Trophoblast cell (in vitro differentiated cells and primary cell): Measurements from ENCODE around the gene ZSCAN31.

Source experiments
- DNase-seq, 2 donors: peaks; one replicate each; pipeline ENCODE4 v3.0.0-alpha.2; 2016
- H2AFZ ChIP-seq: 2 replicates; pipeline ENCODE4 v1.6.1; 2013; ENCODE audit warnings: low read length, moderate library complexity, mild to moderate bottlenecking; ENCODE audit not compliant: insufficient read depth, poor library complexity
- H2AK5ac ChIP-seq: 2 replicates; pipeline ENCODE4 v1.6.1; 2013; ENCODE audit warnings: mild to moderate bottlenecking, low read length
- H2BK120ac ChIP-seq: 2 replicates; pipeline ENCODE4 v1.6.1; 2013; ENCODE audit warnings: low read length, mild to moderate bottlenecking, moderate library complexity; ENCODE audit not compliant: insufficient read depth, poor library complexity
- H2BK12ac ChIP-seq: 2 replicates; pipeline ENCODE4 v1.6.1; 2013; ENCODE audit warnings: mild to moderate bottlenecking, low read length, moderate library complexity
- H2BK5ac ChIP-seq: 2 replicates; pipeline ENCODE4 v1.6.1; 2013; ENCODE audit warnings: low read length, low read depth, moderate library complexity, mild to moderate bottlenecking; ENCODE audit not compliant: poor library complexity
- H3K14ac ChIP-seq: 2 replicates; pipeline ENCODE4 v1.6.1; 2013; ENCODE audit warnings: mild to moderate bottlenecking, low read length
- H3K18ac ChIP-seq: 2 replicates; pipeline ENCODE4 v1.6.1; 2013; ENCODE audit warnings: mild to moderate bottlenecking, low read length
- H3K23ac ChIP-seq: 2 replicates; pipeline ENCODE4 v1.6.1; 2013; ENCODE audit warnings: low read length
- H3K27ac ChIP-seq: 2 replicates; pipeline ENCODE4 v1.5.1; 2013; ENCODE audit warnings: low read depth, mild to moderate bottlenecking, inconsistent platforms, low read length, moderate library complexity
- H3K27me3 ChIP-seq: 2 replicates; pipeline ENCODE4 v1.6.1; 2013; ENCODE audit warnings: inconsistent platforms, mild to moderate bottlenecking, low read length, moderate library complexity; ENCODE audit not compliant: insufficient read depth
- H3K36me3 ChIP-seq, 2 experiments: 1 replicate in 1 of 2; 2 replicates in 1 of 2; pipeline ENCODE4 v1.6.1; 2013; ENCODE audit warnings: low read length in 2 of 2, mild to moderate bottlenecking in 2 of 2, moderate library complexity in 1 of 2; ENCODE audit not compliant: insufficient read depth in 2 of 2, control insufficient read depth in 1 of 2
- H3K4ac ChIP-seq: 2 replicates; pipeline ENCODE4 v1.6.1; 2013; ENCODE audit warnings: low read depth, mild to moderate bottlenecking, low read length, moderate library complexity
- H3K4me1 ChIP-seq, 2 experiments: 1 replicate in 1 of 2; 2 replicates in 1 of 2; pipeline ENCODE4 v1.6.1; 2013; ENCODE audit warnings: low read length in 2 of 2, mild to moderate bottlenecking in 2 of 2, moderate library complexity in 1 of 2; ENCODE audit not compliant: insufficient read depth in 2 of 2, control insufficient read depth in 1 of 2
- H3K4me2 ChIP-seq: 2 replicates; pipeline ENCODE4 v1.6.1; 2013; ENCODE audit warnings: inconsistent platforms, mild to moderate bottlenecking, low read length, moderate library complexity
- H3K4me3 ChIP-seq: 2 replicates; pipeline ENCODE4 v1.5.1; 2013; ENCODE audit warnings: mild to moderate bottlenecking, low read depth, low read length, inconsistent platforms
- H3K79me1 ChIP-seq: one replicate; pipeline ENCODE4 v1.6.1; 2013; ENCODE audit warnings: low read length
- H3K79me2 ChIP-seq: 2 replicates; pipeline ENCODE4 v1.6.1; 2013; ENCODE audit warnings: low read length, mild to moderate bottlenecking; ENCODE audit not compliant: control insufficient read depth, insufficient read depth, poor library complexity
- H3K9ac ChIP-seq: 2 replicates; pipeline ENCODE4 v1.6.1; 2013; ENCODE audit warnings: mild to moderate bottlenecking, low read length
- H3K9me3 ChIP-seq: 2 replicates; pipeline ENCODE4 v1.6.1; 2013; ENCODE audit warnings: low read depth, mild to moderate bottlenecking, control low read depth, inconsistent platforms, low read length; ENCODE audit not compliant: insufficient read depth
- H4K12ac ChIP-seq: 2 replicates; pipeline ENCODE4 v1.6.1; 2013; ENCODE audit warnings: low read depth, mild to moderate bottlenecking, low read length, moderate library complexity
- H4K8ac ChIP-seq: 2 replicates; pipeline ENCODE4 v1.6.1; 2013; ENCODE audit warnings: low read depth, mild to moderate bottlenecking, low read length, moderate library complexity
- H4K91ac ChIP-seq: one replicate; pipeline ENCODE4 v1.6.1; 2013; ENCODE audit warnings: low read depth, mild to moderate bottlenecking, low read length, moderate library complexity
- WGBS: extraction: QIAGEN DNeasy Blood & Tissue Kit; methylation state at CpG from one replicate; pipeline ENCODE4 v1.1.7; 2013; ENCODE audit warnings: missing lambda C conversion rate; ENCODE audit not compliant: insufficient read length, insufficient coverage; ENCODE audit errors: extremely low coverage; 5-methylcytosine and 5-hydroxymethylcytosine counted together

ZSCAN31 gene

DNA sequence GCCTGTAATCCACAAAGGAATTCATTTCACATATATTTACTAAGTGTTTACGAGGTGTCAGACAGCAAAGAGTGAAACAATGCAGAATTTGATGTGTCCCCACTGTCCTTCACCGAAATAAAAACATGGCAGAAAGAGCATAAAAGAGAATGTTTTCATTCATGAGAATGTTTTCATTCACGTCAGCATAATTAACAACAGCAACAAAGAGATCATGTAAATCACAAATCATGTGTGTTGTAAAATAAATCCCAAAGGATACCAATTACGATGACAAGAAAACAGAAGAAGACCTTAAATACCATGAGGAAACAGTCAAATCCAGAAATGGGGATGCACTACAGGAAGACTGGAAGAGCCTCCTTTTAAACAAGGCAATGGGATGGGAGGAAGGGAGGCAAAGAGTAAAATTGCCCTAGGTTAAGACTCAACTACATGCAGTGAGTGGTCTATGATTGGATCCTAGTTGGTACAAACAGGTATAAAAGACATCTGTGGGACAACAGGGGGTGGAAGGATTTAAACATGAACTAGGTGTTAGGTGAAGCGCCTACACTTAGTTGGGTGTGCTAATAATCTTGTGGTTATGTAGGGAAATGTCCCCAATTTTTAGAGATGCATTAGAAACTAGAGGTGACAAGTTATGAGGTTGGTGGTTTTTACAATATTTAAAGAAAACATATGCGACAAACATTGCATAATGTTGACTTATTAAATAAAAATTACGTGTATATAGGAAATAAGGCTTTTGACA lies 1.5 kb downstream of the ZSCAN31 start:
- Histone ChIP-seq H3K9ac (no peak overlapping the region), H3K4me3 (no peak overlapping the region), H3K79me1 (peaks cover 12% of the 10 kb centered on the region), H3K79me2 (peaks cover 2% of the 10 kb centered on the region), H3K36me3 (no peaks in the 10 kb centered on the region), H3K18ac (no peak overlapping the region), H2AFZ (no peak overlapping the region), H3K4me1 (peaks cover 0 to 3% of the 10 kb centered on the region in 2 experiments), H4K12ac (peak overlapping the region; percentile 65), H3K9me3 (no peaks in the 10 kb centered on the region), H4K91ac (peak overlapping the region; percentile 71), H2BK12ac (no peak overlapping the region), H3K4ac (no peak overlapping the region), H3K27me3 (no peaks in the 10 kb centered on the region), H3K23ac (no peak overlapping the region), H3K4me2 (peak overlapping the region; percentile 95), H4K8ac (peak overlapping the region; percentile 66), H3K14ac (no peak overlapping the region), H2BK5ac (no peak overlapping the region), H2AK5ac (no peak overlapping the region), H2BK120ac (no peak overlapping the region), H3K27ac (peak overlapping the region; percentile 22)
- no peak for DNase-seq
- WGBS: no CpG with 5 or more reads among the region's 7 CpGs

GRCh38 chr6:28333599-28334018 lies 2.3 kb downstream of the ZSCAN31 start:
- no peak overlapping the region for H3K27ac ChIP-seq
- H3K36me3 ChIP-seq: peaks cover 2 to 5% of the 10 kb centered on the region in 2 experiments
- no peak for DNase-seq
- H2BK120ac ChIP-seq: no peak overlapping the region
- H3K14ac ChIP-seq: no peak overlapping the region
- no peak overlapping the region for H2AK5ac ChIP-seq
- no peak overlapping the region for H3K4me2 ChIP-seq
- peaks cover 2% of the 10 kb centered on the region for H3K79me2 ChIP-seq
- H3K9ac ChIP-seq: no peak overlapping the region
- H2AFZ ChIP-seq: no peak overlapping the region
- no peak overlapping the region for H4K8ac ChIP-seq
- peaks cover 2% of the 10 kb centered on the region for H3K9me3 ChIP-seq
- no peak overlapping the region for H4K12ac ChIP-seq
- no peak overlapping the region for H2BK5ac ChIP-seq
- WGBS: no CpG with 5 or more reads among the region's 1 CpG
- H3K79me1 ChIP-seq: peaks cover 12% of the 10 kb centered on the region
- H3K18ac ChIP-seq: no peak overlapping the region
- H3K4me1 ChIP-seq: peaks cover 0 to 3% of the 10 kb centered on the region in 2 experiments
- no peaks in the 10 kb centered on the region for H3K27me3 ChIP-seq
- no peak overlapping the region for H3K23ac ChIP-seq
- no peak overlapping the region for H2BK12ac ChIP-seq
- no peak overlapping the region for H3K4ac ChIP-seq
- no peak overlapping the region for H3K4me3 ChIP-seq
- H4K91ac ChIP-seq: no peak overlapping the region

DNA sequence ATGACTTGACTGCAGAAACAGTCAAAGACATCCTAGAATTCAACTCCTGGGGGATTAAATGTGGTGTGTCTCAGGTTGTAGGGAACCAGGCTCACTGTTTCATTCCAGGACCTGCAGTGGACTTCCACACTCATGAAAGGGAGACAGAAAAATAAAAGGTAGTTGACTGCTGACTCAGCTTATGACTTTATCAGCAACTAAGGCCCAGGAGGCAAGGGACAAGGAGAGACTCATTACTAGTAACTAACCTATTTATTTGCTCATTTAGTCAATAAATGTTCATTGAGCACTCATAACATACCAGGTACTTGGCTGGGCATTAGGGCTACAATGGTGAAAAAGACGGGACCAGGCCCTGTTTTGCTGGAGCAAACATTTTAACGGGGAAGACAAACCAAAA lies 2.9 kb downstream of the ZSCAN31 start:
- no CpG with 5 or more reads among the region's 2 CpGs for WGBS
- DNase-seq: no peak
- Histone ChIP-seq H3K27me3 (no peaks in the 10 kb centered on the region), H3K79me1 (peaks cover 12% of the 10 kb centered on the region), H3K18ac (no peak overlapping the region), H4K91ac (no peak overlapping the region), H2AFZ (no peak overlapping the region), H3K23ac (no peak overlapping the region), H3K4me1 (peaks cover 0 to 3% of the 10 kb centered on the region in 2 experiments), H3K14ac (no peak overlapping the region), H2BK12ac (no peak overlapping the region), H3K27ac (no peak overlapping the region), H3K36me3 (peaks cover 2 to 5% of the 10 kb centered on the region in 2 experiments), H2BK5ac (no peak overlapping the region), H4K8ac (no peak overlapping the region), H4K12ac (no peak overlapping the region), H3K4ac (no peak overlapping the region), H3K9me3 (peaks cover 2% of the 10 kb centered on the region), H2BK120ac (no peak overlapping the region), H3K79me2 (peaks cover 2% of the 10 kb centered on the region), H3K9ac (no peak overlapping the region), H3K4me3 (no peak overlapping the region), H3K4me2 (no peak overlapping the region), H2AK5ac (no peak overlapping the region)

- Histone ChIP-seq H3K4me1 (no peaks in the 10 kb centered on the region), H3K79me1 (peaks cover 2% of the 10 kb centered on the region), H3K4me2 (no peak overlapping the region), H4K91ac (no peak overlapping the region), H3K79me2 (no peaks in the 10 kb centered on the region), H2AFZ (no peak overlapping the region), H2BK12ac (no peak overlapping the region), H3K27ac (no peak overlapping the region), H2AK5ac (no peak overlapping the region), H3K23ac (no peak overlapping the region), H4K12ac (no peak overlapping the region), H3K9me3 (peaks cover 9% of the 10 kb centered on the region), H4K8ac (no peak overlapping the region), H3K4me3 (no peak overlapping the region), H2BK120ac (no peak overlapping the region), H3K14ac (no peak overlapping the region), H3K18ac (no peak overlapping the region), H3K4ac (no peak overlapping the region), H3K36me3 (peaks cover 8 to 16% of the 10 kb centered on the region in 2 experiments), H3K27me3 (peaks cover 3% of the 10 kb centered on the region), H3K9ac (no peak overlapping the region), H2BK5ac (no peak overlapping the region)
- WGBS: no CpG with 5 or more reads among the region's 1 CpG
- no peak for DNase-seq
These were observed 5.9 kb downstream of the ZSCAN31 start for GRCh38 chr6:28330041-28330440.
